ENCODE results near the gene TTYH2.

Gene TTYH2

DNA sequence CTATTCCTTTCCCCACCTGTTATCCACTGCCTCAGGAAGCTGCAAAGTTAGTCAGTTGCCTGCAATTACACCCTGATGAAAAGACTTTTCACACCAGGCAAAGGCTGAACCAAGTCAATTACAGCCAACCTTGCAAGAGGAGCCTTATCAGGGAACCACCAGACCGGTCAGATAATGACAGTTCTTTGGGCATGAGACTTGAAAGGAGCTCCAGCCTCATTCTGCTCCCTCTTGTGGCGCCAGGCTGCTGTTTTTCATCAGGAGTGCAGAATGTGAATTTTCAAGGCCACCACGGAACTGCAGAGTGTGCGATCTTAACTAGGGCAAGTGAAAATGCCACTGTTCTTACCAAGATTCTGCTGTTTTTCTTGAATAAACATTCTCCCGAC, 83.2 kb downstream of the TTYH2 start:
- DNase-seq = peak; percentile 59

DNA sequence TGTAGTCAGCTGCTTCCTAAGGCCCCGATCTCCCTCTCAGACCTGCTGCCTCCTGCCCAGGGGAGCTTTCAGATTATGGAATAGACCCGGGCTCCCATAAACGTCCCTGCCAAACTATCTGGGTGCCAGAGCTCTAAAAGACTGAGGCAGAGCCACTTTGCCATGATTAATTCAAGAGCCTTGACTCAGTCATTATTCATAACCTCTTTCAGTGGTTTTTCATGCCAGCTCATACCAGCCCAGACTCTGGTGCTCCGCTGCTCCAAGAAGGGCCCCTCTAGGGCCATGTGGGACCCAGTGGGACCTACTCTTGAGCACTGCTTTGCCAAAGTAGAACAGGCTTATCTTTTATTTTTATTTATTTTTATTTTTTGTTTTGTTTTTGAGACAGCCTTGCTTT, 84.6 kb downstream of the TTYH2 start:
- DNase-seq = no peak

GRCh38 chr17:74298778-74299177, 85.4 kb downstream of the TTYH2 start:
- no peak for DNase-seq

GRCh38 chr17:74299226-74300009, 86.0 kb downstream of the TTYH2 start:
- no peak for DNase-seq

DNA sequence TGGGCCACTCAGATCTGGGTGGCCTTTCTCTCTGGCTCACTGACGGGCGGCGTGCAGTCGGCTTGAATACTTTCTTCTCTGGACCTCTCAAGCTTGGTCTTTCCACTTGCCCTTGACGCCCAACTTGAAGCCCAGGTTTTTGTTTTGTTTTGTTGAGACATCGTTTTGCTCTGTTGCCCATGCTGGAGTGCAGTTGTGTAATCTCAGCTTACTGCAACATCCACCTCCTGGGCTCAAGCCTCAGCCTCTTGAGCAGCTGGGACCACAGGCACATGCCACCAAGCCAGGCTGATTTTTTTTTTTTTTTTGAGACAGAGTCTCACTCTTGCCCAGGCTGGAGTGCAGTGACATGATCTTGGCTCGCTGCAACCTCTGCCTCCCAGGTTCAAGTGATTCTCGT, 89.9 kb downstream of the TTYH2 start:
- DNase-seq = no peak

GRCh38 chr17:74304184-74304583, 90.8 kb downstream of the TTYH2 start:
- DNase-seq = no peak

DNA sequence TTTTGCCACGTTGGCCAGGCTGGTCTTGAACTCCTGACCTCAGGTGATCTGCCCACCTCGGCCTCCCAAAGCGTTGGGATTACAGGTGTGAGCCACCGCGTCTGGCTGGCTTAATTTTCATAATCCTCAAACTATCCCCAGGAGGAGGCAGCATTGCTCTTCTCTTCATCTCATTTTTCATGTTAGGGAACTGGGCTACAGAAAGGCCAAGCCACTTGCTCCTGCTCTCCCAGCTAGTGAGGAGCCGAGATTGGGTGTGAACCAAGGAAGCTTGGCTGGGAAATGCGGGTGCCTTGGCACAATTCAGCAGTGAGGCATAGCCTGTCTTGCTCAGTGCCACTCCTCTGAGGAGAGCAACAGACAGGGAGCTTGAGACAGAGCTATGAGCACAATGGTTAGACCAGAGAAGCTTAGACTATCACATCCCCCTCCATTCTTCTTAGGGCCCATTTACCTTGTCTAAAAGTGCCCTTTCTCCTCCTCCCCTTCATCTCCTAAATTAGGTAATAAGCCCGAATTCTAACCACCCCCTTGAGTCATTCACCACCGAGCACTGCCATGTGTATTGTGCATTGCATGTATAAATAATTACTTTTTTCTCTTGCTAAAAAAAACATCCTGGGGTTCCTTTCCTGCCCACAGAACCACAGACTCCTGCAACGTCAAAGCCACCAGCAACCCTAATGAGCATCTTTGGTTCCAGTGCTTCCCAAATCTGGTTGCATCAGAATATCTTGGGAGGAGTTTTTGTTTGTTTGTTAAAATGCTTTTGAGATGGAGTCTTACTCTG, 92.7 kb downstream of the TTYH2 start:
- no peak for DNase-seq

- DNase-seq = no peak
These were observed 94.8 kb downstream of the TTYH2 start for GRCh38 chr17:74307984-74308773.

GRCh38 chr17:74309902-74310301, 96.5 kb downstream of the TTYH2 start:
- no peak for DNase-seq

All from left hindlimb (tissue), 1 donor.